Sigmoid colon (tissue), 4 donors: ENCODE data around the gene EHD3.

Experiments used
- POLR2AphosphoS5 ChIP-seq, 4 donors: sonication (generic); formaldehyde crosslinking; IDR thresholded peaks; one replicate each; pipeline ENCODE4 v1.6.1; 2017; ENCODE audit warnings: antibody characterized with exemption in 4 of 4
- TF ChIP-seq, protein P1 (sequence below), 4 experiments: fragments of 450-650 bp in 3 of 4; fragments of 200-600 bp in 1 of 4; IDR thresholded peaks; one replicate each; pipeline ENCODE4 v1.5.1; 2016 to 2019; ENCODE audit warnings: antibody characterized with exemption in 4 of 4, mild to moderate bottlenecking in 3 of 4, moderate library complexity in 2 of 4

GRCh38 chr2:31248139-31248538, 14.2 kb downstream of the EHD3 start:
- TF ChIP-seq, protein P1, sequence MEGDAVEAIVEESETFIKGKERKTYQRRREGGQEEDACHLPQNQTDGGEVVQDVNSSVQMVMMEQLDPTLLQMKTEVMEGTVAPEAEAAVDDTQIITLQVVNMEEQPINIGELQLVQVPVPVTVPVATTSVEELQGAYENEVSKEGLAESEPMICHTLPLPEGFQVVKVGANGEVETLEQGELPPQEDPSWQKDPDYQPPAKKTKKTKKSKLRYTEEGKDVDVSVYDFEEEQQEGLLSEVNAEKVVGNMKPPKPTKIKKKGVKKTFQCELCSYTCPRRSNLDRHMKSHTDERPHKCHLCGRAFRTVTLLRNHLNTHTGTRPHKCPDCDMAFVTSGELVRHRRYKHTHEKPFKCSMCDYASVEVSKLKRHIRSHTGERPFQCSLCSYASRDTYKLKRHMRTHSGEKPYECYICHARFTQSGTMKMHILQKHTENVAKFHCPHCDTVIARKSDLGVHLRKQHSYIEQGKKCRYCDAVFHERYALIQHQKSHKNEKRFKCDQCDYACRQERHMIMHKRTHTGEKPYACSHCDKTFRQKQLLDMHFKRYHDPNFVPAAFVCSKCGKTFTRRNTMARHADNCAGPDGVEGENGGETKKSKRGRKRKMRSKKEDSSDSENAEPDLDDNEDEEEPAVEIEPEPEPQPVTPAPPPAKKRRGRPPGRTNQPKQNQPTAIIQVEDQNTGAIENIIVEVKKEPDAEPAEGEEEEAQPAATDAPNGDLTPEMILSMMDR (IDR thresholded peaks at IDR 0.05): no peak
- TF ChIP-seq POLR2AphosphoS5 (IDR thresholded peaks at IDR 0.05): no peak
